ENCODE results near the gene PLS1. TPM values are rescaled to one million over a fixed set of nuclear protein-coding genes. Genes with fewer than 3 reads are reported as not detected.
"Not testable (repeated sequence)": the region's sequence is repeated elsewhere in the genome, so short reads cannot be mapped to it uniquely, and the experiment has no call there.

The PLS1 gene
- total RNA-seq, 4 donors from 2014 or later: 13.5 to 27.8 (median 19.3) TPM

DNA sequence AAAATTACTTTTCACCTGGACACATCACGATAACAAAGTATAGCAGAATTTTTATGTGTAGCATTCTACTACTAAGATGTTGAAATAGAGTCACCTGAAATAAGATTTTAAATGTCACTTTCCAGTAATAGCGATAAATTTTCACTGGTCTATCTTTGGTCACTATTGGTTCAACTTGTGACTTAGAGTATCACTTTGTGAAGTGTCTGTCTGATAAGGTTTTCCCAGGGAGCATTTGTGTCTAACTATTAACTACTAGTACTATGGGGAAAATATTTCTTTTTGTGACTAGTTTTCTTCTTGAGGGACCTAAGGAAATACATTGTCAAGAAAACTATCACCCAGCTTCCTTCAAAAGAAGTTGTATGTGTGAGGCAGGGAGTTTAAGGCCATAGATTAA lies 138.6 kb downstream of the PLS1 start:
- intact Hi-C loops (cut with DNase I): no loop called here
- Histone ChIP-seq H3K9me3 (no peaks in the 10 kb centered on the region), H3K4me1 (no peaks in the 10 kb centered on the region), H3K27ac (no peak overlapping the region), H3K4me3 (no peak overlapping the region), H3K36me3 (no peaks in the 10 kb centered on the region), H3K27me3 (no peaks in the 10 kb centered on the region)
- 92 to 97% methylated on average over 2 of the region's 2 CpGs for WGBS, 2 donors
- TF ChIP-seq, protein P1, sequence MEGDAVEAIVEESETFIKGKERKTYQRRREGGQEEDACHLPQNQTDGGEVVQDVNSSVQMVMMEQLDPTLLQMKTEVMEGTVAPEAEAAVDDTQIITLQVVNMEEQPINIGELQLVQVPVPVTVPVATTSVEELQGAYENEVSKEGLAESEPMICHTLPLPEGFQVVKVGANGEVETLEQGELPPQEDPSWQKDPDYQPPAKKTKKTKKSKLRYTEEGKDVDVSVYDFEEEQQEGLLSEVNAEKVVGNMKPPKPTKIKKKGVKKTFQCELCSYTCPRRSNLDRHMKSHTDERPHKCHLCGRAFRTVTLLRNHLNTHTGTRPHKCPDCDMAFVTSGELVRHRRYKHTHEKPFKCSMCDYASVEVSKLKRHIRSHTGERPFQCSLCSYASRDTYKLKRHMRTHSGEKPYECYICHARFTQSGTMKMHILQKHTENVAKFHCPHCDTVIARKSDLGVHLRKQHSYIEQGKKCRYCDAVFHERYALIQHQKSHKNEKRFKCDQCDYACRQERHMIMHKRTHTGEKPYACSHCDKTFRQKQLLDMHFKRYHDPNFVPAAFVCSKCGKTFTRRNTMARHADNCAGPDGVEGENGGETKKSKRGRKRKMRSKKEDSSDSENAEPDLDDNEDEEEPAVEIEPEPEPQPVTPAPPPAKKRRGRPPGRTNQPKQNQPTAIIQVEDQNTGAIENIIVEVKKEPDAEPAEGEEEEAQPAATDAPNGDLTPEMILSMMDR (IDR thresholded peaks at IDR 0.05): no peak
- TF ChIP-seq POLR2A (IDR thresholded peaks at IDR 0.05): no peak
- DNase-seq: no peak

DNA sequence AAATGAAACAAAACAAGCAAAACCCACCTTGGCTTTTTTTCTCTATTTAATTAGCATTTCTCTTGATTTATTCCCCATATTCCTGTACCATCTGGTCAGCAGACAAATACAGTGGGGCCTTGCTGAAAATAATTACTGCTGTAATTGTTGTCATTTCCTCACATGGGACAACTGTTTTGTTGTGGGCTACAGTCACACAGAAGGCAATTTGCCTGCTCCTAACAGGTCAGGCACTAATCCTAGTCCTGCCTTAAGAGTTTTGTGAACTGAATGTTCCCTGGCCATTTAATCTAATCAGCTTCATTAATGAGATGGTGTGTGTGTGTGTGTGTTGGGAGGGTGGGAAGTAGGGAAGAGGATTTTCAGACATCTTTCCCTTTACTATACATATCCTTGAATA lies 139.3 kb downstream of the PLS1 start:
- no peak overlapping the region for H3K27ac ChIP-seq
- no peaks in the 10 kb centered on the region for H3K27me3 ChIP-seq
- TF ChIP-seq, protein P1 (IDR thresholded peaks at IDR 0.05): no peak
- no peak for TF ChIP-seq POLR2A (IDR thresholded peaks at IDR 0.05)
- intact Hi-C loops (cut with DNase I): no loop called here
- no peaks in the 10 kb centered on the region for H3K4me1 ChIP-seq
- DNase-seq: no peak
- no peaks in the 10 kb centered on the region for H3K36me3 ChIP-seq
- H3K4me3 ChIP-seq: no peak overlapping the region
- H3K9me3 ChIP-seq: no peaks in the 10 kb centered on the region

DNA sequence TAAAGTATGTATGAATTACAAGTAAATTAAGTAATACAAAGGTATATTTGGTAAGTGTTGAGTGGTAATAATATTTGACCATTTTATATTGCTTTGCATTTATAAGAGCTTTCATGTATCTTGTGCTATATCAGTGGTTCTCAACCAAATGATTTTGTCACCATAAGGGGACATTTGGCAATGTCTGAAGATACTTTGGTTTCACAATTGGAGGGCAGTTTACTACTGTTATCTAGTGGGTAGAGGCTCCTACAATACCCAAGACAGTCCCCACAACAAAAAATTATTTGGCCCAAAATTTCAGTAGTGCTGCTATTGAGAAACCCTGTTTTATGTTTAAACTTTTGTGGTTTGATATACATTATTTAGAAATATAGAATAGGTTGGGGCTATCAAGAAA lies 142.2 kb downstream of the PLS1 start:
- no peaks in the 10 kb centered on the region for H3K27me3 ChIP-seq
- no peaks in the 10 kb centered on the region for H3K4me1 ChIP-seq
- no peak for DNase-seq
- H3K36me3 ChIP-seq: no peaks in the 10 kb centered on the region
- H3K27ac ChIP-seq: no peak overlapping the region
- intact Hi-C loops (cut with DNase I): no loop called here
- TF ChIP-seq, protein P1 (IDR thresholded peaks at IDR 0.05): no peak
- no peak for TF ChIP-seq POLR2A (IDR thresholded peaks at IDR 0.05)
- H3K4me3 ChIP-seq: no peak overlapping the region
- H3K9me3 ChIP-seq: no peaks in the 10 kb centered on the region

DNA sequence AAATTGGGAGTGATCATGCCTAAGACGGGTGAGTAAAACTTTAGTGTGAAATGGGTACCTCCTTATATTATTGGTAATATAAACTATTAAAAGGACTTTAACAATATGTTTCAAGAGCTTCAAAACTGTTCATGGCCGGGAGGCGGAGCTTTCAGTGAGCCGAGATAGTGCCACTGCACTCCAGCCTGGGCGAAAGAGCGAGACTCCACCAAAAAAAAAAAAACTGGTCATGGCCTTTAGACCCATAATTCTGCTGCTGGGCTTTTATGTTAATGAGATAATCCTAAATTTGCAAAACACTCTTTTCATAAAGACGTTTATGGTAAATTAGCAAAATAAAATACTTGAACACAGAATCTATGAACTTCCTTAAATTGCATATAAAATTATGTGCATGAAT lies 150.5 kb downstream of the PLS1 start:
- TF ChIP-seq, protein P1 (IDR thresholded peaks at IDR 0.05): no peak
- Histone ChIP-seq H3K27me3 (no peaks in the 10 kb centered on the region), H3K4me1 (no peaks in the 10 kb centered on the region), H3K4me3 (no peak overlapping the region), H3K27ac (no peak overlapping the region), H3K9me3 (no peaks in the 10 kb centered on the region), H3K36me3 (peaks cover 0 to 21% (median 0%) of the 10 kb centered on the region in 3 donors)
- DNase-seq: no peak
- intact Hi-C loops (cut with DNase I): no loop called here
- 94 to 97% methylated on average over 7 of the region's 7 CpGs for WGBS, 2 donors

DNA sequence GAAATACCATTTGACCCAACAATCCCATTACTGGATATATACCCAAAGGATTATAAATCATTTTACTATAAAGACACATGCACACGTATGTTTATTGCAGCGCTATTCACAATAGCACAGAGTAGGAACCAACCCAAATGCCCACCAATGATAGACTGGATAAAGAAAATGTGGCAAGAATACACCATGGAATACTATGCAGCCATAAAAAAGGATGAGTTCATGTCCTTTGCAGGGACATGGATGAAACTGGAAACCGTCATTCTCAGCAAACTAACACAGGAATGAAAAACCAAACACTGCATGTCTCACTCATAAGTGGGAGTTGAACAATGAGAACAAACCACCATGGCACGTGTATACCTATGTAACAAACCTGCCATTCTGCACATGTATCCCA lies 154.3 kb downstream of the PLS1 start:
- H3K27me3 ChIP-seq; H3K9me3 ChIP-seq; H3K4me1 ChIP-seq; intact Hi-C loops (cut with DNase I); H3K27ac ChIP-seq; H3K4me3 ChIP-seq; DNase-seq: not testable (repeated sequence)
- 96% methylated on average over 4 of the region's 4 CpGs for WGBS, 2 donors
- peaks cover 0 to 21% (median 0%) of the 10 kb centered on the region in 3 donors for H3K36me3 ChIP-seq

DNA sequence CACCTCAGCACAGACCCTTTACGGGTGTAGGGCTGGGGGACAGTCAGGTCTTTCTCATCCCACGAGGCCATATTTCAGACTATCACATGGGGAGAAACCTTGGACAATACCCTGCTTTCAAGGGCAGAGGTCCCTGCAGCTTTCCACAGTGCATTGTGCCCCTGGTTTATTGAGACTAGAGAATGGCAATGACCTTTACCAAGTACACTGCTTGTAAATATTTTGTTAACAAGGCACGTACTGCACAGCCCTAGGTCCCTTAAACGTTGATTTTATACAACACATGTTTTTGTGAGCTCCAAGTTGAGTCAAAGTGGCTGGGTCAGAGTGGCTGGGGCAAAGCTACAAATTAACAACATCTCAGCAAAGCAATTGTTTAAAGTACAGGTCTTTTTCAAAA lies 156.4 kb downstream of the PLS1 start:
- DNase-seq; H3K9me3 ChIP-seq; H3K27me3 ChIP-seq; H3K4me3 ChIP-seq; H3K4me1 ChIP-seq; intact Hi-C loops (cut with DNase I); H3K27ac ChIP-seq: not testable (repeated sequence)
- H3K36me3 ChIP-seq: peaks cover 0 to 21% (median 0%) of the 10 kb centered on the region in 3 donors
- WGBS, 2 donors: 56 to 61% methylated on average over 2 to 3 of the region's 4 CpGs
